Adipose tissue (tissue), 3 donors: Measurements from ENCODE around the gene SUCLG1. TPM values are rescaled to one million over a fixed set of nuclear protein-coding genes. Genes with fewer than 3 reads are reported as not detected.
A peak's percentile ranks its signal among the peaks of the same experiment; 100 is the strongest.

ENCODE experiments used
- H3K27ac ChIP-seq: one replicate; pipeline ENCODE4 v1.5.1; 2013; ENCODE audit warnings: low read depth, low read length
- WGBS, 3 donors: extraction: QIAGEN DNeasy Blood & Tissue Kit; methylation state at CpG; one replicate each; pipeline ENCODE4 v1.1.7; 2013; 5-methylcytosine and 5-hydroxymethylcytosine counted together
- polyA plus RNA-seq, 3 donors: library from polyadenylated mRNA; stranded (reverse); fragments of 200-250 nt; gene quantifications; one replicate each; pipeline ENCODE4 v1.2.3, GENCODE V29; 2013
- donor health status: healthy with polysubstance abuse.
- donor health status: Bipolar disorder and iron deficiency.
- donor health status: healthy.

SUCLG1 gene
- polyA plus RNA-seq = 100 to 1,000 TPM in 2 of 3 donors, 10 to 100 TPM in 1; 71.7 to 152 (median 107) TPM

DNA sequence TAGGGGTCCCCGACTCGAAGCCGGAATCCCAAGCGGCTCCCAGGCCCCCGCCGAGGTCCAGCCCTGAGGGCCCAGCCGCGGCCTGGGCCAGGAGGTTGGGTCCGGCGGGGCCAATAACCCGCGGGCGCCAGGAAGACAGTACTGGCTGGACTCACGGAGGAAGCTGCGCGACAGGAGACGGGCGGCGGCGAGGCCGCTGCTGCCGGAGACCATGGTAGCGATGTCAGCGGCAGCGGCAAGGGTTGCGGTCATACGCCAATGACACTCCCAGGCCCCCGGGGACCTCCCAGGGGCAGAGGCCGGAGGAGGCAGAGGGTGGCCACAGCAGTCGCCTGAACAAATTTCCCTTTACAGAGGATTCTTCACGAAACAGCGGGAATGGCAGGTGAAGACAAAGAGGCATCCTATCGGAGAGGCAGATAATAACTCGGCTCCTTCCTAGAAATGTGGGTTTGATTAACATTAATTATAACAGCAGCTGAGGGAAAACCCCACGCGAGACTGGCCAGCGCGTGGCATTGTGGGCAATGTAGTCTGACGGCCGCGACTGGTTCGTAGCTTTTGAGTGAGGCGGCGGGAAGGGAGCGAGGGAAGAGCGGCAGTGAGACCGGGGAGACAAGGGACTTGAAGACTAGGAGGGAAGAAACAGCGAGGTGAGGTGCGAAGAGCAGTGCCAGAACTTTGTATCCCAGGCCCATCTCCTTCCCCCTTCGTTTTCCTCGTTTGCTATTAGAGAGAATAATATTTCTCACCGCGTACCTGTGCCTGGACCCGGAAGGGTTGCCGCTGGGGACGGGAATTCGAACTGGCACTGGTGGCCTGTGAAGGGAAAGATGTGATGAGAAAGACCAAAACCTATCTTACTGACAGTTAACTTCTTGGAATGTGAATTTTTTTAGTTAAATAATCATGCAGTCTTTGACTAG, at the start of gene SUCLG1:
TSS of gene SUCLG1 (minus strand) at position 263 of the 926 bp plus-strand sequence. CDS start at position 252, 11 bp downstream.
- 0 to 2% (median 0%) methylated on average over 55 to 57 of the region's 57 CpGs for WGBS, 3 donors
- peak within 1 kb of the TSS; percentile 24 for H3K27ac ChIP-seq

DNA sequence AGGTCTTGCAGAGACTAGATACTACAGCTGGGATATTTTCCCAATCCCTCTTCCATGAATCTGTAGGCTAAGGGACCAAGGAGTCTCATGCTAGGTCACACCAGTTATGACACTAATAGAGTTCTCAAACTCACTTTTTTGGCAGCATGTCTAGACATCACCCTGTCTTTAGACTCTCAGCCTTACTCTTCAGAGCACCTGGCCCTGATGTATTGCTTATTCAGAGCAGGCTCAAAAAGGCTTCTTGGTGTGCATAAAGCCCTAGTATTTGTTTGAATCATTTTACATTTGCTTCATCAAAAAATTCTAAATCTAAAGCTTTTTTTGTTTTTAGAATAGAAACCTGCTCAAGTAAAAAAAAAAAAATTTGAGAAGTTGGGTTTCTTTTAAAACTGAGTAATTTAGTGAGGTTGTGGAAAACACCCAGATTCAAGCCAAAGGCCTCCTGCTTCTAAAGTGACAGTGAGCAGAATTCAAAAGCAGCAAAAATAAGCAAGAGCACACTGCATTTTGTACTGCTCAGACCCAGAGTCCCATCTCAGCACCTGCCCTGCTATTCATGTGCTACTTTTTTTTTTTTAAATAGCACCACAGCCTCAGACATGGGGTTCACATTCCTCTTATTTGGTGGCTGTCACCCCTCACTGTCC, 39.2 kb upstream of the SUCLG1 start:
- no peak overlapping the region for H3K27ac ChIP-seq

GRCh38 chr2:84497285-84497684, 38.2 kb upstream of the SUCLG1 start:
- 91 to 94% (median 92%) methylated on average over 3 of the region's 3 CpGs for WGBS, 3 donors
- H3K27ac ChIP-seq = no peak overlapping the region

- H3K27ac ChIP-seq = no peak overlapping the region
Observed at GRCh38 chr2:84496386-84496785, 37.3 kb upstream of the SUCLG1 start.

GRCh38 chr2:84495539-84496146, 36.6 kb upstream of the SUCLG1 start:
- 17 to 25% (median 23%) methylated on average over 8 of the region's 8 CpGs for WGBS, 3 donors
- no peak overlapping the region for H3K27ac ChIP-seq

DNA sequence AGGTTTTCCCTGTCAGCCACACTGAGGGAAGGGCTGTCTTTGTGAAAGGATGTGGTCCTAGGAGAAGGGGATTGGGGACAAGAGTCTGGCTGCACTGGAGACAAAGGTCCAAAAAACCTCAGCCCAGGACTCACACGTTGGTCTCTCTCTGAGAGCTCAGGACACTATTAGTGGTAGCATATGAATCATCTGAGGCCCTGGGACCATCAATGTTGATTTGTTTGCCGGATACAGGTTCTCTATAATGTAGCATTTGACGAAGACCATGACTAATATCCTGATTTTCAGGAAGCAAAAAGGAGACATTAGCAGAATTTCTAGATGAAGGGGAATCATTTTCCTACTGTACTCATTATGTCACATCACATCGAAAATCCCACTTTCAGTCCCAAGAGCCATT, 35.0 kb upstream of the SUCLG1 start:
- H3K27ac ChIP-seq = no peak overlapping the region
- WGBS, 3 donors = 66 to 88% (median 72%) methylated on average over 4 of the region's 4 CpGs

GRCh38 chr2:84493514-84493913, 34.4 kb upstream of the SUCLG1 start:
- 53 to 72% (median 61%) methylated on average over 5 of the region's 5 CpGs for WGBS, 3 donors
- H3K27ac ChIP-seq = no peak overlapping the region

- H3K27ac ChIP-seq = no peak overlapping the region
- 74 to 88% (median 78%) methylated on average over 1 of the region's 1 CpG for WGBS, 3 donors
Observed at GRCh38 chr2:84492571-84492970, 33.5 kb upstream of the SUCLG1 start.

GRCh38 chr2:84491741-84492140, 32.7 kb upstream of the SUCLG1 start:
- 92 to 96% (median 94%) methylated on average over 6 of the region's 6 CpGs for WGBS, 3 donors
- no peak overlapping the region for H3K27ac ChIP-seq

DNA sequence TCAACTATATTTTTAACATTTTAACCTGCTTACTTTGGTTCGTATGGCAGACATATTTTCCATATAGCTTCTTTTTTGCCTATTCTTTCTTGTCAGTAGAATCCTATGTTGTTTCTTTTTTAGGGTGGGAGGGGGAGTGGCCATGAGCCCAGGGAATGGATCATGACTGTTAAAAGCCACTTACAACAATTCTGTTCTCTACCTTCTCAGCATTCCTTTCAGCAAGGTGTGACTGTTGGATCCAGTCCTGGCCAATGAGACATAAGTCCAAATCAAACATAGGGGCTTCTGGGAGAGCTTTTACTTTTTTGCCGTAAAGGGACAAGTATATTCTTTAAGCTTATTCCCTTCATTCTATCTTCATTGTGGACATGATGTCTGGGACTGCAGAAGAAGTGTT, 32.2 kb upstream of the SUCLG1 start:
- no peak overlapping the region for H3K27ac ChIP-seq
- 48 to 81% (median 48%) methylated on average over 2 of the region's 2 CpGs for WGBS, 3 donors

DNA sequence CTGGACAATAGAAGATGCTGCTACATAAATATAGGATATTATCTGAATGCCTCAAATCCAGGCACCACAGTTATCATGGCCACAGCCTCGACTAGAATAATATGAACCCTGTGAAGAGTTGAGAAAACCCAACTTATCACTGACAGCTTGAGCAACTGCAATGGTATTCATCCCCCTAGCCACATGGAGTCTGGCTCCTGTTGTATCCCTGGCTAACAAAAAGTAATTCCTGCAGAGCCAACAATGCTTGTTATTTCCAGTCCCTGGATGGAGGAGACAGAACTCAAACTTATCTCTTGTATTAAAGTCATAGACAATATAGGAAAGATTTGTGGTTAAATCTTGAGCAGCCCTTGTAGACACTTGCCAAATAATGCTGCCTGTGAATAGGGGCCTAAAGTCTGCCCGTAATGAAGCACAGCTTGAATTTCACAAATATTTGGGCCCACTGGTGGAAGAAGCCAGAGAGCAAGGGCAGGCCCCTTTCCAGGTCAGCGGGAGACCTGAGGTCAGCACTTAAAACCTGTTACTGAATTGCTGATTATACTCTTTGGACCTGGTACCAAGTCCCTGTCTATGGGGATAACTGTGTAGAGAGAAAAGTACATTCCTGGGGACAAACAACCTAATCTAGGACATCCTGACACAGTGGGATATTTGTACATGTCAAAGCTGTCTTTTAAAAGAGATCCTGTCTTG, 28.4 kb upstream of the SUCLG1 start:
- 43 to 46% (median 45%) methylated on average over 3 of the region's 3 CpGs for WGBS, 3 donors
- H3K27ac ChIP-seq = no peak overlapping the region

DNA sequence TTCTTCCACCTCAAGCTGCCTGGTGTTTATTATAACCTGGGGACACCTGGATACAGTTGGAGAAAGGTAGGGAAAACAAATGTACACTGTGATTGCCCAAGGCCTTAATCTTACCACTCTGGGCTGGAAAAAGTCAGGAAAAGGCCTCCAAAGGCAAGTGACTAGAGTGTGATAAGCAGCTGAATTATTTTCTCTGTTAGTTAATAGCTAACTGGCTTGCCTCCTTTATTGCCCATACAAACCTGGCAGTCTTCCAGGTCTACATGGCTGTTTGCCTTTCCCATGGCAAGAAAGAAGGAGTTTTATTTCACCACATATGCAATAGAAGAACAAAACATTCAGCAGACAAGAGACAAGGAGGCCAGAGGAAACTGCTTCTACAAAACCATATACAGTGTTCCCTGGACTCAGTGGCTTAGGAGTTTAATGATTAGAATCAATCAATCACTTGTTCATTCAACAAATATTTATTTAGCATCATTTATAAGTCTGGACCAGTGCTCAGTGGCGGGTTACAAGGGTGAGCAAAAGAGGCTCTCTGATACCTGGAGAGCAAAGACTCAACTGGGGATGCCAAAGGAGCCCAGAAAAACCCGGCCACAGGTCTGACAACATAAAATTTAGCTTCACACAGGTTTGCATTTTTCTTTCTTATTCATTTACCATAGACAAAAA, 27.5 kb upstream of the SUCLG1 start:
- H3K27ac ChIP-seq = no peak overlapping the region
- 26 to 94% (median 90%) methylated on average over 2 of the region's 2 CpGs for WGBS, 3 donors

DNA sequence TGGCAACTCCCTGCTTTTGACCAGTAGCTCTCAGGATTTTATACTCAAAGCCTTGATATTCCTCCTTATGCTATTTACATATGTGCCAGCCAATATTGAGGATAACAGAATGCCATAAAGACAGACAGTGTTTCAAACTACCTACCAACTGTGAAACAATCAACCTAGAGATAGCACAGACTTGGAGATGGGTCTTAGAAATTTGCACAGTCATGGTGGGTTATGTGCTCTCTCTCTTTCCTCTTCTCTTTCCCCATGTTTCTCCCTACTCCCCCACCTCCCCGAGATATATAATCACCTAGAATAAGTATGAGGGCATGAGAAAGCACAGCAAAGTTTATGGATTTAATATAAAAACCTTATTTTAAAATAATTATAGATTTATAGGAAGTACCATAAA, 24.2 kb upstream of the SUCLG1 start:
- H3K27ac ChIP-seq = no peak overlapping the region
- 77 to 93% (median 82%) methylated on average over 1 of the region's 1 CpG for WGBS, 3 donors

DNA sequence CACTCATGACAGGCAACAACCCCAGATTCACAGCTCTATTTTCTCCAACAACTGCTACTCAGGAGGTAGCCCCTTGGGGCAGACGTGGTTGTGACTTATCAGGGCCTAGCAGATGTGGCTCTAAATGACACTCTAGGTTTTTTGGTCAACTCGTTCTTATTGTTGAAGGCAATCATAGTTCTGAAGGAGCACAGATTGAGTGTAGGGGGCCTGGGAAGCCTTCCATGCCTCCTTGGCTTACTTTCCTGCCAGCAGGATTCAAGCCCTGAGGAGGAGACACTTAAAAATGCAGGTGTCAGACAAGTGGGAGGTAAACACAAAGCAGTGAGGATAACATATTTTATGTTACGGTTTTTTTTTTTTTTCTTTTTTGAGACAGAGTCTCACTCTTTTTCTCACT, 23.5 kb upstream of the SUCLG1 start:
- WGBS, 3 donors = 61 to 69% (median 69%) methylated on average over 3 of the region's 3 CpGs
- no peak overlapping the region for H3K27ac ChIP-seq

DNA sequence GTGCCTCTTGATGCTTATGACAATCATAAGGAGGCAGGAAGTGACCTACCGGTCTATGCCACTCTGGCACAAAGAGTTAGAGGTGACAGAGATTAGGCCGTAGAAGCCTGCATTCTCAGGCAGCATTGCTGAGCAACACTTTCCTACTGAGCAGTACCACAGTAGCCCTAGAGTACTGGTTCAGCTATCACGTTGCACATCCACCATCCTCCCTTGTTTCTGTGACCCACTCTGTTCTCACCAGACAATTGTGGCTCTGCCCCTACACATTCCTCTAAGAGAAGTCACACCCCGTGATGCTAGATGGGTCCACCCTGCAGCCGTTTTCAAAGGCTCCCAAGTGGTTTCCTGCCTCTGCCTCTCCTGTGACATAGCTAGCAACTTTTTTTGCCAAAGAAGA, 22.6 kb upstream of the SUCLG1 start:
- H3K27ac ChIP-seq = no peak overlapping the region
- 39 to 77% (median 40%) methylated on average over 5 of the region's 5 CpGs for WGBS, 3 donors

GRCh38 chr2:84478867-84479266, 19.8 kb upstream of the SUCLG1 start:
- 88 to 97% (median 88%) methylated on average over 3 of the region's 3 CpGs for WGBS, 3 donors

GRCh38 chr2:84477886-84478285, 18.8 kb upstream of the SUCLG1 start:
- WGBS, 3 donors = 73 to 100% (median 82%) methylated on average over 1 of the region's 1 CpG
- H3K27ac ChIP-seq = no peak overlapping the region

More at GRCh38 chr2:84478867-84479266, 19.8 kb upstream of the SUCLG1 start:
- no peak overlapping the region for H3K27ac ChIP-seq

- H3K27ac ChIP-seq = no peak overlapping the region
- WGBS, 3 donors = 52 to 82% (median 69%) methylated on average over 4 of the region's 4 CpGs
Observed at GRCh38 chr2:84474176-84474575, 15.1 kb upstream of the SUCLG1 start.
